Stimulated activated CD8-positive, alpha-beta memory T cell treated with anti-CD3 and anti-CD28 coated beads, Interleukin-7, amount 100 ng/mL, for 48 hours (primary cell): ENCODE results near the gene RNF130.
"Not testable (repeated sequence)": the region's sequence is repeated elsewhere in the genome, so short reads cannot be mapped to it uniquely, and the experiment has no call there.

Experiments
- DNase-seq, 2 donors: peaks; one replicate each; pipeline ENCODE4 v3.0.0-alpha.2; 2020; ENCODE audit warnings: low read depth in 1 of 2; ENCODE audit errors: extremely low read depth in 1 of 2

The RNF130 gene

GRCh38 chr5:180103487-180104167 is 32.1 kb upstream of the RNF130 start:
- no peak for DNase-seq

- DNase-seq: no peak
Observed at GRCh38 chr5:180102636-180103035, 31.1 kb upstream of the RNF130 start.

- DNase-seq: no peak
Observed at GRCh38 chr5:180101451-180102105, 30.0 kb upstream of the RNF130 start.

DNA sequence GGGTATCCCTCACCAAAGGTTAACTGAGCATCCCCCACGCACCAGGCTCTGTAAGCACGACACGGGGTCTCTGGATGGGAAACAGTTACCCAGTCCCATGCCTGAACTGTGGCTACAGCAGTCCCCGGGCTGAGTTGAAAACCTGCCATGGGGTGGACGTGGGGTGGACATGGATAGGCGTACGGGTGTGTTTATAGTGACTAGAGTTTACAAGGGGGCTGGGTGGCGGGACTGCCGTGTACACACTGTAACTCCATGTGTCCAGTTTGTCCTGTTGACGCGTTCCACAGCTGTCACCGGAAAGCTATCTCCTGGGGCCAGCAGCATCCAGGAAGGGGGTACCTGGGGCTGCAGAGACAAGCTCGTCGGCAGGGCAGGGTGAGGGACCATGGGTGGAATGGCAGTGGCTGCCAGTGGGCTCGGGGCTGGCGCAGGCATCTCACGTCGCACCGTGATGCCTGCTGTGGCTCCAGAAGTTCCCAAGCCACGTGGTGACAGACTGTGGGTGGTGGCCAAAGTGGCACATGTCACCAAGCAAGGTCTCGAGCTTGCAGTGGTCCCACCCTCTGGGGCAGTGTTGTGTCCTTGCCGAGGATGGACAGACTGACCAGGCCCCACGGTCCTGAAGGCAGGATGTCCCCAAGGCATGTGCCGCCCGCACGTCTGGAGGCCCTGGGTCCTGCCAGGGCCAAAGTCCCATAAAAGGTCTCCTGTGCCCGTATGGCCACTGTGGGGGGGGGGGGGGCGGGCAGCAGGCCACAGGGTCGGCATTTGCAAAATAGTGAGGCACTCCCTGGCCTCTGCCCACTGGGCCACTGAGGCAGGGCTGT is 29.3 kb upstream of the RNF130 start:
- DNase-seq: no peak

GRCh38 chr5:180099733-180100611 is 28.4 kb upstream of the RNF130 start:
- DNase-seq: no peak

- DNase-seq: no peak
Observed at GRCh38 chr5:180098991-180099732, 27.6 kb upstream of the RNF130 start.

DNA sequence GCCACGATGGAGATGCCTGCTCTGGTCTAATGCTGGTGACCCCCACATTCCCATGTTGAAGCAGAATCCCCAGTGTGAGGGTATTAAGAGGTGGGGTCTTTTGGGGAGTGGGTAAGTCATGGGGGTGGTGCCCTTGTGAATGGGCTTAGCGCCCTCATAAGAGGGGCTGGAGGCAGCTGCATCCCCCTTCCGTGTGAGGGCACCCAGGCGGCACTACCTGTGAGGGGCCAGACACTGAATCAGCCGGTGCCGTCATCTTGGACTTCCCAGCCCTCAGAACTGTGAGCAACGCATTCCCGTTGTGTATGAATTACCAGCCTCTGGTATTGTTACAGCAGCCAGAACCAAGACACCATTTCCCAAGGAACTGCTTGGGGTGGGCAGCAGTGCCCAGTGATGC is 27.0 kb upstream of the RNF130 start:
- no peak for DNase-seq

GRCh38 chr5:180097926-180098325 is 26.4 kb upstream of the RNF130 start:
- DNase-seq: no peak

DNA sequence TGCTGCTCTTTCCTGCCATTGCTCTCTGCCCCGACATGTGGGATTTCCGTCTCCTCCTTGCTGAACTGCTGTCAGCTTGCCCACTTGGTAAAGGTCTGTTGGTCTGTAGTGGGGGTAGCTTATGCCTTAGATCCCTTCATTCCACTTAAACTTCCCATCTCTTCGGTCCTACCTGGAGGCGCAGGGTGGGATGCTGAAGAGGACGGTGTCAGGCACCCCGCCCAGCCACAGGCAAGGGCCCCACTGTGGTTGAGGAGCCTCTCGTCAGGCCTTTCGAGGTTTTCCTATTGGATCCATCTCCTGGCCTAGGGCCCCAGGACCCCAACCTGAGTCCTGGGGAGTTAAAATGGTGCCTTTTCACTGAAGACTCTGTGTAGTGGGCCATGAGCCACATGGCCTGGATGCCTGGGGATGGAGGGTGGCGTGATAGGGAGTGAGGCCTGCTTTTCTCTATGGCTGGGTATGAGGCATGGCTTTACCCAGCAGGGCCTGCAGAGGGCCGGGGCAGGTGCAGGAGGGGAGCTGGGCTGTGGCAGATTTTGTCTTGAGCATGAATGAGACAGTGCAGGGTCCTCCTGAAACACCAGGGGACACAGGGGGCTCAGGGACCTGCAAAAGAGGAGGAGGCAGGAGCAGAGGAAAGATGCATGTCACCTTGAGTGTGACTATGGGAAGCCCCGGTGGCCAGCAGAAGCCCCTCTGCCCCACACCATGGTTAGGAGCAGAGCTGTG is 25.8 kb upstream of the RNF130 start:
- DNase-seq: no peak

DNA sequence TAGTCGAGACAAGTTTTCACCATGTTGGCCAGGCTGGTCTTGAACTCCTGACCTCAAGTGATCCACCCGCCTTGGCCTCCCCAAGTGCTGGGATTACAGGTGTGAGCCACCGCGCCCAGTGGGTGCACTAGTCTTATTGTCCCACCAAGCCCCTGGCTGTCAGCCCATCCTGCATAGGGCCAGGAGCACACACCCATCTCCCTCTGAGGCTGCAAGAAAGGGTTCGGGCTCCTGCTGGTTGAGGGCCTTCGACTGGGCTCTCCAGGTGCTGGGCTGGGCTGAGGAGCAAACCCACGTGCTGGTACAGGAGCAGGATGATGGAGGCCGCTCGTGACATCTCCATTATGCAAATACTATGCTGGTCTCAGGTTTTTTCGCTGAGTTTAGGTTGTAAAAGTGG is 25.1 kb upstream of the RNF130 start:
- no peak for DNase-seq

DNA sequence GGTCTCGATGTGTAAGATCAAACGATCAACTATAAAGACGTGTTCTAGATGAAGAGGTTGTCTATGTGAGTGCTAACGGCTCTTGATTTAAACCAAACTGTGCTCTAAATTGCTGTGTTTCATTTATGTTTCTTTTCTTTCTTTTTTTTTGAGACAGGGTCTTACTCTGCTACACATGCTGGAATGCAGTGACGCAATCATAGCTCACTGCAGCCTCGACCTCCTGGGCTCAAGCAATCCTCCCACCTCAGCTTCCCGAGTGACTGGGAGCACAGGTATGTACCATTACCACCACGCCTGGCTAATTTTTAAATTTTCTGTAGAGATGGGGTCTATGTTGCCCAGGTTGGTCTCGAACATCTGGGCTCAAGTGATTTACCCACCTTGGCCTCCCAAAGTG is 24.0 kb upstream of the RNF130 start:
- DNase-seq: no peak

DNA sequence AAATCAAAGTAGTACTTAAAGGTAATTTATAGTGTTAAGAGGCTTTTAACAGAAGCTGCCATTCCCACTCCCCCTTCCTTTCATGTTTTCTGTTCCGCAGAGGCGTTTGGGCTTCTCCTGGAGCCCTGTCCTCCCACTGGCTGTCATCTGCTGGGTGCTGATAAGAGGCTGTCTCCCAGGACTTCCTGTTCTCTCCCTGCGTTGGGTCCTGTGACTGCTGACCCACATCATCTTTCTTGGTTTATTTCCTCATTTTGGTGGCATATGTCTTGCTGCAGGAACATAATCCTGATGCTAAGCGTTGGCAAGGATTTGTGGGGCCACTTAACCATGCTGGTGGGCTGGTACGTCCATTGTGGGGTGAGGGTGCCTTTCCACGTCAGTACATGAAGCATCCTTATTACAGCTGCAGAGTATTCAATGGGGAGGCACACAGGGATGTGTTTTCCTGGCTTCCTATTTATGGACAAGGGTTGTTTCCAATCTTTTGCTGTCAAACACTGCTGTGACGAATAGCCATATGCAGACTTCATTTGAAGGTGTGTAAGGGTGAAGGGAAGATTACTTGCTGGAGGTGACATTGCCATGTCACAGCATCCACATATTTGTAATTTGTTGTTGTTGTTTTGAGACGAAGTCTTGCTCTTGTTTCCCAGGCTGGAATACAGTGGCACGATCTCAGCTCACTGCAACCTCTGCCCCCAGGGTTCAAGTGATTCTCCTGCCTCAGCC is 22.3 kb upstream of the RNF130 start:
- no peak for DNase-seq

- DNase-seq: no peak
Observed at GRCh38 chr5:180093241-180093640, 21.7 kb upstream of the RNF130 start.

- DNase-seq: no peak
Observed at GRCh38 chr5:180090769-180091546, 19.4 kb upstream of the RNF130 start.

DNA sequence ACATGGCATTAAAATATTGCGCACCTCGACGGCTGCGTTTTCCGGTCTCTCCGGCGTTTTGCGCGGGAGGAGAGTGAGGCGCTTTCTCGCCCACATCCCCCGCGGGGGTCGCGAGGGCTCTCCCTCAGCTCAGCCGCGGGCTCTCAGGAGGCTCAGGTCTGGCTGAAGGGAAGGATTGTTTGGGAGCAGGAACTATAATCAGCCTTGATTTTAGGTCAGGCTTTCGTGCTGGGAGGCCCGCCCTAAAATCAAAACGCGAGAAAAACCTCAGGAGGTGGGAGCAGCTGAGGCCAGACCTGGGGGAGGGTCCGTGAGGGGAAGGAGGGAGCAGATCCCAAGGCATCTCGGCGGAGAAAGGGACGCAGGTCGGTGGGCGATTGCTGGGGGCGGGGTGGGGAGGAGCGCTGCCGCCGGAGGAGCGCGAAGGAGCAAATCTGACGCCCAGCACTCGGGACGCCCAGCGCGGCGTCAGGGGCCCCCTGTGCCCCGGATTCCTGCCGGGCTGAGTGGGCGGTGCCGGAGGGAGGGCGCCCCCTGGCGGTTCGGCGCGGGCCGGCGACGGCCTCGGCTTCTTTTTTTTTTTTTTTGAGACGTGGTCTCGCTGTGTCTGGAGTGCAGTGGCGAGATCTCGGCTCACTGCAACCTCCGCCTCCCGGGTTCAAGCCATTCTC is 18.7 kb upstream of the RNF130 start:
- peak; percentile 48 to 55 for DNase-seq

DNA sequence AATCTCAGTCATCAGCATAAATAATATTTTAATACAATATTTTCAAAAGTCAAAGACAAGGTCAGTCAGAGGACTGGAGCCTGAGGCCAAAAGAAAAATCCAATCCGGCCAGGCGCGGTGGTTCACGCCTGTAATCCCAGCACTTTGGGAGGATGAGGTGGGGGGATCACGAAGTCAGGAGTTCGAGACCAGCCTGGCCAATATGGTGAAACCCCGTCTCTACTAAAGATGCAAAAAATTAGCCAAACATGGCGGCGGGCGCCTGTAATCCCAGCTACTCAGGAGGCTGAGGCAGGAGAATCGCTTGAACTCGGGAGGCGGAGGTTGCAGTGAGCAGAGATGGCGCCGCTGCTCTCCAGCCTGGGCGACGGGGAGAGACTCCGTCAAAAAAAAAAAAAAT is 18.1 kb upstream of the RNF130 start:
- not testable (repeated sequence) for DNase-seq

DNA sequence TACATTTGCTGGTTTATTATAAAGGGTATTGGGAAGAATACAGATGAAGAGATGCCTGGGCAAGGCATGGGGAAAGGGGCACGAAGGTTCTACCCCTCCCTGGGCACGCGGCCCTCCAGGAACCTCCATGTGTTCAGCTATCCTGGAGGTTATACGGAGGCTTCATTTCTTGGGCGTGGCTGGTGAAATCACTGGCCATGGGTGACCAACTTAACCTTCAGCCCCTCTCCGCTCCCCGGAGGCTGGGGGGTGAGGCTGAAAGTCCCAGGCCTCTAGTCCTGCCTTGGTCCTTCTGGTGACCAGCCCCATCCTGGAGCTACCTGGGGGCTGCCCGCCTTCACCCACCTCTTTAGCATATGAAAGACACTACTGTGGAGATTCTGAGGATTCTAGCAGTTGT is 17.0 kb upstream of the RNF130 start:
- DNase-seq: no peak
